Skin epidermis (tissue), 12 donors: ENCODE results near the gene SLC7A1.
A peak's percentile ranks its signal among the peaks of the same experiment; 100 is the strongest.

ENCODE experiments used
- H3K27ac ChIP-seq, 21 experiments: fragments of 200-600 bp; sonication (generic) in 11 of 21; one replicate each; pipeline ENCODE4 v1.5.0; 2020; ENCODE audit warnings: mild to moderate bottlenecking in 3 of 21, inconsistent platforms in 2 of 21, moderate library complexity in 2 of 21
- H3K4me3 ChIP-seq, 7 experiments: fragments of 200-600 bp; sonication (generic) in 2 of 7; one replicate each; pipeline ENCODE4 v1.5.0; 2020; ENCODE audit warnings: inconsistent platforms in 2 of 7, mild to moderate bottlenecking in 2 of 7, moderate library complexity in 1 of 7

The SLC7A1 gene

GRCh38 chr13:29587645-29588044, 7.8 kb downstream of the SLC7A1 start:
- no peak overlapping the region for H3K4me3 ChIP-seq
- H3K27ac ChIP-seq, result peak overlapping the region in 7 of 21 experiments; percentile 2 to 76 (median 43)

GRCh38 chr13:29583073-29583785, 12.3 kb downstream of the SLC7A1 start:
- Histone ChIP-seq H3K4me3 (no peak overlapping the region), H3K27ac (peak overlapping the region in 6 of 21 experiments; percentile 2 to 80 (median 34))

- Histone ChIP-seq H3K4me3 (no peak overlapping the region), H3K27ac (peak overlapping the region in 6 of 21 experiments; percentile 2 to 80 (median 11))
Measured at GRCh38 chr13:29582171-29582570, 13.3 kb downstream of the SLC7A1 start.

- Histone ChIP-seq H3K4me3 (no peak overlapping the region), H3K27ac (peak overlapping the region in 5 of 21 experiments; percentile 4 to 80 (median 15))
Measured at GRCh38 chr13:29581666-29582065, 13.8 kb downstream of the SLC7A1 start.

- H3K27ac ChIP-seq, result peak overlapping the region in 2 of 21 experiments; percentile 1 to 7
- no peak overlapping the region for H3K4me3 ChIP-seq
Measured at GRCh38 chr13:29579094-29579493, 16.4 kb downstream of the SLC7A1 start.

- Histone ChIP-seq H3K4me3 (no peak overlapping the region), H3K27ac (peak overlapping the region in 7 of 21 experiments; percentile 7 to 45 (median 13))
Measured at GRCh38 chr13:29578300-29579085, 17.0 kb downstream of the SLC7A1 start.

GRCh38 chr13:29577136-29578051, 18.1 kb downstream of the SLC7A1 start:
- H3K27ac ChIP-seq, result peak overlapping the region in 4 of 21 experiments; percentile 10 to 35 (median 12)
- no peak overlapping the region for H3K4me3 ChIP-seq

GRCh38 chr13:29576581-29576980, 18.9 kb downstream of the SLC7A1 start:
- Histone ChIP-seq H3K4me3 (no peak overlapping the region), H3K27ac (no peak overlapping the region)

GRCh38 chr13:29575098-29575497, 20.4 kb downstream of the SLC7A1 start:
- no peak overlapping the region for H3K4me3 ChIP-seq
- no peak overlapping the region for H3K27ac ChIP-seq

GRCh38 chr13:29573190-29573589, 22.3 kb downstream of the SLC7A1 start:
- peak overlapping the region in 2 of 21 experiments; percentile 6 to 11 for H3K27ac ChIP-seq
- no peak overlapping the region for H3K4me3 ChIP-seq

- peak overlapping the region in 2 of 21 experiments; percentile 6 to 11 for H3K27ac ChIP-seq
Measured at GRCh38 chr13:29572575-29572974, 22.9 kb downstream of the SLC7A1 start.

GRCh38 chr13:29571876-29572570, 23.5 kb downstream of the SLC7A1 start:
- H3K4me3 ChIP-seq, result no peak overlapping the region
- H3K27ac ChIP-seq, result peak overlapping the region in 1 of 21 experiments; percentile 11

More at GRCh38 chr13:29572575-29572974, 22.9 kb downstream of the SLC7A1 start:
- H3K4me3 ChIP-seq, result no peak overlapping the region

GRCh38 chr13:29570051-29570654, 25.3 kb downstream of the SLC7A1 start:
- H3K27ac ChIP-seq, result peak overlapping the region in 1 of 21 experiments; percentile 0

GRCh38 chr13:29569253-29570050, 26.0 kb downstream of the SLC7A1 start:
- peak overlapping the region in 6 of 21 experiments; percentile 2 to 70 (median 48) for H3K27ac ChIP-seq
- no peak overlapping the region for H3K4me3 ChIP-seq

More at GRCh38 chr13:29570051-29570654, 25.3 kb downstream of the SLC7A1 start:
- no peak overlapping the region for H3K4me3 ChIP-seq

- no peak overlapping the region for H3K4me3 ChIP-seq
- H3K27ac ChIP-seq, result peak overlapping the region in 7 of 21 experiments; percentile 3 to 70 (median 44)
Measured at GRCh38 chr13:29568731-29569130, 26.8 kb downstream of the SLC7A1 start.

- Histone ChIP-seq H3K27ac (peak overlapping the region in 3 of 21 experiments; percentile 8 to 63 (median 20)), H3K4me3 (no peak overlapping the region)
Measured at GRCh38 chr13:29567411-29567810, 28.1 kb downstream of the SLC7A1 start.

- Histone ChIP-seq H3K27ac (peak overlapping the region in 1 of 21 experiments; percentile 24), H3K4me3 (no peak overlapping the region)
Measured at GRCh38 chr13:29566206-29566605, 29.3 kb downstream of the SLC7A1 start.

- no peak overlapping the region for H3K4me3 ChIP-seq
- H3K27ac ChIP-seq, result no peak overlapping the region
Measured at GRCh38 chr13:29564818-29565217, 30.7 kb downstream of the SLC7A1 start.
